Activated CD4-positive, CD25-positive, alpha-beta regulatory T cell (primary cell): Measurements from ENCODE around the gene SRGAP2B.
"Not testable (repeated sequence)": the region's sequence is repeated elsewhere in the genome, so short reads cannot be mapped to it uniquely, and the experiment has no call there.

ENCODE experiments used
- DNase-seq, 4 experiments: peaks; one replicate each; lab custom pipeline; 2025; lab: John Stamatoyannopoulos, UW

Gene SRGAP2B

GRCh38 chr1:144995833-144996410 is 99.2 kb downstream of the SRGAP2B start:
- not testable (repeated sequence) for DNase-seq

GRCh38 chr1:144992915-144993314 is 102.2 kb downstream of the SRGAP2B start:
- not testable (repeated sequence) for DNase-seq

DNA sequence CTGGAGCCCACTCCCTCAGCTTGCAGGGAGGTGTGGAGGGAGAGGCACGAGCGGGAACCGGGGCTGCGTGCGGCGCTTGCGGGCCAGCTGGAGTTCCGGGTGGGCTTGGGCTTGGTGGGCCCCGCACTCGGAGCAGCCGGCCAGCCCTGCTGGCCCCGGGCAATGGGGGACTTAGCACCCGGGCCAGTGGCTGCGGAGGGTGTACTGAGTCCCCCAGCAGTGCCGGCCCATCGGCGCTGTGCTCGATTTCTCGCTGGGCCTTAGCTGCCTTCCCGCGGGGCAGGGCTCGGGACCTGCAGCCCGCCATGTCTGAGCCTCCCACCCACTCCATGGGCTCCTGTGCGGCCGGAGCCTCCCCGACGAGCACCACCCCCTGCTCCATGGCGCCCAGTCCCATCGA is 104.5 kb downstream of the SRGAP2B start:
- not testable (repeated sequence) for DNase-seq

GRCh38 chr1:144987131-144987530 is 108.0 kb downstream of the SRGAP2B start:
- DNase-seq = not testable (repeated sequence)

GRCh38 chr1:144986171-144986860 is 108.8 kb downstream of the SRGAP2B start:
- not testable (repeated sequence) for DNase-seq

DNA sequence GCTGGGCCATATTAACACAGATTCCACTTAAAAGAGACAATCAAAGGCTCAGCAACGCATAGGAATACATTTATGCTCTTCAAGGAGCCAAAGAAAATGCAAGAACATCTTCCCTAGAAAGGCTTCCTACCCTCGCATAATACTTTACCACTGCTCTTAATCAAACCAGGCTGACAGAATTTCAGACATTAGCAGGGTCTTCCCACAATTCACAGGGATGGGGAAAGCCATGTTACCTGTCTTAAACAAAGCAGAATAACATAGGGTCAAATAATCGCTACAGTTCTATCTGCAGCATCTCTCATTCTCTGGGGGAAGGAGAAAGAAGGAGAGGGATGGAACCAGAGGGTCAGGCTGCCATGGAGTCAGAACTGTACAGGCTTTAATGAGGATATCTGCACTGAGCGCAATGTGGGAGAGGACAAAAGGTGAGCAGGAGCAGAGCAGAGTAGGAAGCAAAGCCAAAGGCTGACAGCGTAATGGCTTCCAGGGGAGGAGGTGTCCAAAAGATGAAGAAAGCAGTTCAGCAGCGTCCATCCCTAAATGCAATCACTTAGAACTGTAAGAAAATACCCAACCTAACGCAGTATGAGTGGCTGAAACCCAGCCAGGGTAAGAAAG is 109.5 kb downstream of the SRGAP2B start:
- DNase-seq = not testable (repeated sequence)

GRCh38 chr1:144982802-144983525 is 112.2 kb downstream of the SRGAP2B start:
- DNase-seq = not testable (repeated sequence)

DNA sequence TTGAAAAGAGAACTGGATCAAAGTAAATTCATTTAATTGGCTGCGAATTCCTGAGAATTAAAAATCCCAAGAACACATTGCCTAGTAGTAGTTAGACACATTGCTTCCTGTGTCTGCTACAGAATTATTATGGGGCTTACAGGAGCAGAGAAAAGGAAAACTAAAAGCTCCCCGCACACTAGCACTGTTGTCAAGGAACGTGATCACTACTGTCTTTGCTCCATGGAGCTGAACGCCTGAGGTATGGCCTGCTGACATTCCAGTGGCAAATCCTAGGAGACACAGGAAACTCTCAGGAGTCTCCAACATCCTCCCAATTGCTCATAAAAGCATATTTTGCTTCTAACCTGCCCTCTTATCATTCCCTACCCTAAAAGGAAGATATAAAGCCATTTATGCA is 114.0 kb downstream of the SRGAP2B start:
- DNase-seq = not testable (repeated sequence)

GRCh38 chr1:144979960-144980595 is 115.0 kb downstream of the SRGAP2B start:
- DNase-seq = not testable (repeated sequence)

- DNase-seq = not testable (repeated sequence)
Observed at GRCh38 chr1:144977856-144978255, 117.3 kb downstream of the SRGAP2B start.

GRCh38 chr1:144971936-144972335 is 123.2 kb downstream of the SRGAP2B start:
- not testable (repeated sequence) for DNase-seq

DNA sequence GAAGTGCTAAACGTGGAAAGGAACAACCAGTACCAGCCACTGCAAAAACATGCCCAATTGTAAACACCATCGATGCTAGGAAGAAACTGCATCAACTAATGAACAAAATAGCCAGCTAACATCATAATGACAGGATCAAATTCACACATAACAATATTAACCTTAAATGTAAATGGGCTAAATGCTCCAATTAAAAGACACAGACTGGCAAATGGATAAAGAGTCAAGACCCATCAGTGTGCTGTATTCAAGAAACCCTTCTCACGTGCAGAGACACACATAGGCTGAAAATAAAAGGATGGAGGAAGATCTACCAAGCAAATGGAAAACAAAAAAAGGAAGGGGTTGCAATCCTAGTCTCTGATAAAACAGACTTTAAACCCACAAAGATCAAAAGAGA is 128.6 kb downstream of the SRGAP2B start:
- not testable (repeated sequence) for DNase-seq

GRCh38 chr1:144964765-144965164 is 130.4 kb downstream of the SRGAP2B start:
- DNase-seq = not testable (repeated sequence)

GRCh38 chr1:144964186-144964585 is 130.9 kb downstream of the SRGAP2B start:
- not testable (repeated sequence) for DNase-seq

DNA sequence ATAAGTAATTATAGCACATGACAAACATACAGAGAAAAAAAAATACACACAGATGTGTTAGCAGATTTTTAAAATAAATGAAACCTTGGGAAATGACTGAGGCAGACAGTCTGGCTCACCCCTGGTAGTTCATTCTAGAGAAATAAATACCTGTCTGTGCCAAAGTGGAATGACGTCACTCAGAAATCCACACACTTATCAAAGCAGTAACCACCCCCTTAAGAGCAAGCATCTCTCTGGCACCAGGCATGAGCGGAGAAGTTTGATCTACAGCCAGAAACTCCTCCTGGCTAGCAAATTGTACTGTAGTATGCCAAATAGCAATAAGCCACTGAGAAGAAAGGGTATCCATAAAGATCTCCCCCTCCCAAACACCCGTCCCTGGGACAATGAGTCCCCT is 131.6 kb downstream of the SRGAP2B start:
- not testable (repeated sequence) for DNase-seq

- DNase-seq = not testable (repeated sequence)
Observed at GRCh38 chr1:144961604-144962583, 133.2 kb downstream of the SRGAP2B start.

DNA sequence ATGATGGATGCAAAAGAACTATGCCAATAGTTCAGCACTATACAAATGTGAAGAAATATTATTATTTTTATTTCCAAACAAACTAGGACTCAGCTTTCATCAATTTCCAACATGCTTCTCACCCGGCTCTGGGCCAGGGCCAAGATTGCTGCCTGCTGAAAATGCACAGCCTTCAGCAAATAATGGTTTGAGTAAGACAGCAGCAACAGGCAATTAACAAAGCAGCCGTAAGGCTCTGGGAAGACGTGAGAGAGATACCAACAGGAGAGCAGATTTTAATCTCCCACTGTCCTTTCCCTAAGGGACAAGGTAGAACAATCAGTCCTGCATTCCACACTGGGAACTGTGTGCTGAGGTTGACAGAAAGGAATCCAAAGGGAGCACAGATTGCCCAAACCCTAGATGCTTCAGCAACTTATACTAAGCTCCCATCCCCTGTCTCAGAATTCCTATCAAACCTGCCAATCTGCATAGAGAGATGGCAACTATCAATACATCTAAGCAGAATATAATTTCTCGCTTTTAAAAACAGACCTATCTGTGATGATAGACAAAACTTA is 134.1 kb downstream of the SRGAP2B start:
- DNase-seq = not testable (repeated sequence)

DNA sequence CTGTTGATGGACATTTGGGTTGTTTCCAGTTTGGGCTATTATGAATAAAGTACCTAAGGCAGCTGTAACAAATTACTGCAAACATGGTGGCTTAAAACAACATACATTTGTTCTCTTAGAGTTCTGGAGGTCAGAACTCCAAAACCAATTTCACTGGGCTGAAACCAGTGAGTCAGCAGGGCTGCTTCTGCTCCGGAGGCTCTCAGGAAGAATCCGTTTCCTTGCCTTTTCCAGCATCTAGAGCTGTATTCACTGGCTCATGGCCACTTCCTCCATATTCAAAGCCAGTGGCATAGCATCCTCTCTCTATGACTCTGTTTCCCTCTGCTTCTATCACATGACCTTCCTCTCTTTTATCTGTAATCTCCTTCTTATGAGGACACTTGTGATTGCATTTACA is 146.7 kb downstream of the SRGAP2B start:
- not testable (repeated sequence) for DNase-seq

DNA sequence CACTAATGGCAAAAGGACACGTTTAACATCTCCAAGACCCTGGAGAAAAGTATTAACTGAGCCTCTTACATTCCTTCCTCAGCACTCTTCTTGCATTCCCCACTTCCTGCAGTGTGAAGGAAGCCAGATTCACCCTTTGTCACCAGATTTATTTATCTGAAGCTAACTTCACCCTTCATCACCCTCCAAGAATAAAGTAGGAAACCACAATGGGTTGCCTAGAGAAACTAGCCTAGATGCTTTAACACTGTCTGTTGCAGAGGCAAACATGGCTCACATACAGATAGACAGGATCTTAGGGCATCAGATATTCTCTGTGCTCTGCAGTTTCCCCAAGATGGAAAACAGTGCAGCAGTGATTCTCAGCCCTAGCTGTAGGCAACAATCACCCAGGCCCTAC is 147.6 kb downstream of the SRGAP2B start:
- not testable (repeated sequence) for DNase-seq
